RCC 7860 (cell line): ENCODE results near the gene ACBD6.

Experiments
- DNase-seq: peaks from one replicate; pipeline ENCODE4 v3.0.0-alpha.2; 2015; ENCODE audit warnings: low spot score
- FAIRE-seq: peaks from 2 replicates; lab custom pipeline; 2012; peaks lifted over from hg19 to GRCh38; lab: Jason Lieb, UNC

Gene ACBD6

DNA sequence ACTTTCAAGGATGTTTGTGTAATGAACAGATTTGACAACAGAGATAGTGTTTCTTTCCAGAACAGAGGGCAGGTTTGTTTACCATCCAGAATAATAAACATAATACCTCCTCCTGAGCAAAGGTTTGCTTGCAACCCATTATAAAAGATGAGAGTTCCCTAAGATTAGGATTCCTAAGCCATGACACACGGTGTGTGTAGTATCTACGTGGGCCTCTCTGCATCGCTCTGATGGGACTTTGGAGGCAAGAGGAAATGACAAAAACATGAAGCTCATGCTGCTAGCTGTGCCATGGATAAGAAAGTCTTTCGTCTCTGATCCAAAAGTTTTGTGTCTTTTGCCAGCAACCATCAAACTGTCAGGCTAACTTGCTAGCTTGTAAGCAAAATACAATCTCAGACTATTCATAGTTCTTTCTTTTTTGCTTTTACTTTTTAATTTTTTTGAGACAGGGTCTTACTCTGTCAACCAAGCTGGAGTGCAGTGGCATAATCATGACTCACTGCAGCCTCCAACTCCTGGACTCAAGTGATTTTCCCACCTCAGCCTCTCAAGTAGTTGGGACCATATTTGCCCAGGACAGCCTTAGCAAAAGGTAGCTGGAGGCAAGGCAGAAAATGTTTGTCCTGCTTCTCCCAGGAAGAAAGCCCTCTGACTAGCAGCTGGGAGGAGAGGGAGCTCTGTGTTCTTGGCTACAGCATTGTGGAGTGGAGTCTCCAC lies 191.2 kb downstream of the ACBD6 start:
- no peak for FAIRE-seq
- DNase-seq, result peak; percentile 57

DNA sequence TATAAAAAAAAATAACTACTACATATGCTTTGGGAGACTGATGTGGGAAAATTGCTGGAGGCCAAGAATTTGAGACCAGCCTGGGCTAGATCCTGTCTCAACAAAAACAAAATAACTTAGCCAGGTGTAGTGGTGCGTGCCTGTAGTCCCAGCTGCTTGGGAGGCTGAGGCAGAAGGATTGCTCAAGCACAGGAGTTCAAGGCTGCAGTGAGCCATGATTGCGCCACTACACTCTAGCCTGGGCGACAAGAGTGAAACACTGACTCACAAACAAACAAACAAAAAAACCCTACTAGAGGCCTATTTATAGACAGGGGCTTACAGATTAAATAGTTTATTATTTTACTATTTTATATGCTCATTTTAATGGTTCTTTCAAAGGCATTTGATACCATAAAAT lies 192.3 kb downstream of the ACBD6 start:
- DNase-seq, result no peak
- FAIRE-seq, result no peak

DNA sequence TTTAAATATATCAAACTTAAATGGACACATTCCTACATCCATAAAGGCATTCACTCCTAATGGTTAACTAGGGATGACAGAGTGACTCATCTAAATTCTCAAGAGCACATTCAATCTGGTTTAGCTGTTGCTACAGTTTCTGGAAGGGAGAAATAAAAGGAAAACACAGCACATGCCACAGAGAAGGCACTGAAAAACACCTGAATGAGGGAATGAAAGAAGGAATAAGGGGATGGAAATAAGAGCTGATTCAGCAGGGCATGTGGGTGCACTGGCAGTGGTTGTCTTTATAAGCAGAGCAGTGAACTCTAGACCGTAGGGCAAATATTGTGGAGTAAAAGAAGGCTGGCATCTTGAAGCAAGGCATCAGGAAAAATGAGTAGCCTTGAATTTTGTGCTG lies 193.0 kb downstream of the ACBD6 start:
- DNase-seq (peak; percentile 90), FAIRE-seq (peak; percentile 93)

DNA sequence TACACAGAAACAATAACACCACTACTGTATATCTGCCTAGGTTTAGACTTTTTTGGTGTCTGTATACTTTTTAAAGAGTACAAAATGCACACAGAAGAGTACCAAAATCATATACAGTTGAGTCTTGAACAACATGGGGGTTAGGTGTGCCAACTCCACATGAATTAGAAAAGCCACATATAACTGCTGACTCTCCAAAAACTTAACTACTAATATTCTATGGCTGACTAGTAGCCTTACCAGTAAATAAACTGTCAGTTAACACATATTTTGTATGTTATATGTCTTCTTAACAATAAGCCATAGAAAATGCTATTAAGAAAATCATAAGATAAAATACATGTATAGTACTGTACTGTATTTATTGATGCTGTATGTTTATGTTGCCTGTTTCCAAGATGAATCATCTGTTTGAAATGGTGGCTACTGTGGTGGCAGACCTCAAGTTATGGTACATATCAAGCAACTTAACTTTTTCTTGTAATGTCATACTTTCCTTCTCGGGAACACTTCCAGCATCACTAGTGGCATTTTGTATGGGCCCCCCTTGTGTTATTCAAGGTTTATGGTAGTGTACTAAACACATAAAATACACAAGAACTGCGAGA lies 201.1 kb downstream of the ACBD6 start:
- FAIRE-seq (no peak), DNase-seq (no peak)

DNA sequence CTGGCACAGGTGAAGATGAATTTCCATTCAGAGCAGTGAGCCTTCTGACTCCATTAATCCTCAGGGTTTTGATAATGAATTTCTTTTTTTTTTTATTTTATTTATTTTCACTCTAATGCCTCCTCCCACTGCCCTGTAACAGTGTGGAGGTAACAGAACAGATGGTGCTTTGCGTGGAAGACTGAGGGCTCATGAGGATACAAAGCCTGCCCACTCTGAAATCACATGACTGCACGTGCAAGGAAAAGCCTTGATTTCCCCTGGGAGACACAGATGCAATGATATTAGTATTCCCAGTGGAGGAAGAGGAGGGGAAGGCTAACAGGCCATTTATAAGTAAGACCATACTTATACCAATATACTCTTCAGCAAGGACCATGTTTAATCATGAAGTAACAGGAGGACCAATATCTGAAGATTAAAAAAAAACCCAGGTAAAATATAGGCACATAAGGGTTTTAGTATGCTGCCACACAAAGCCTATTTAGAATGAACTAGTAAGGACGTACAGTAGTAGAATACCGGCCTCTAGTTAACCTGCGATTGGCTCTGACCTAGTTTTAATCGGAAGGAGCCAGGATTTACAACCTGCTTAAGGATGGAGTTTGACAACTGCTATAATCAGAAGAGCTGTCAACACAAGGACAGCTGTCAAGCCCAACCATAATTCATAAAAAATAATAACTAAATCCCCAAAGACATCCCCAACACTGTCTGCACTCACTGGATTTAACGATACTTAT lies 202.7 kb downstream of the ACBD6 start:
- DNase-seq, result no peak
- FAIRE-seq, result no peak

DNA sequence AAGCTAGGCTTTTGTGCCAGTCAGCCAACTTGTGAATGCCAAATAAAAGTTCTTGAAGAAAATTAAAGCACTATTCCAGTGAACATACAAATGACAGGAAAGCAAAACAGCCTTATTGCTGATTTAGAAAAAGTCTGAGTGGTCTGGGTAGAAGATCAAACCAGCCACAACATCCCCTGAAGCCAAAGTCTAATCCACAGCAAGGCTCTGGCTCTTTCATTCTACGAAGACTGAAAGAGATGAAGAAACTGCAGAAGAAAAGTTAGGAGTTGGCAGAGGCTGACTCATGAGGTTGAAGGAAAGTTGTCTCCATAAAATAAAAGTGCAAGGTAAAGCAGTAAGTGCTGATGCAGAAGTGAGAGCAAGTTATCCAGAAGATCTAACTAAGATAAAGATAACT lies 206.4 kb downstream of the ACBD6 start:
- DNase-seq, result no peak
- no peak for FAIRE-seq

DNA sequence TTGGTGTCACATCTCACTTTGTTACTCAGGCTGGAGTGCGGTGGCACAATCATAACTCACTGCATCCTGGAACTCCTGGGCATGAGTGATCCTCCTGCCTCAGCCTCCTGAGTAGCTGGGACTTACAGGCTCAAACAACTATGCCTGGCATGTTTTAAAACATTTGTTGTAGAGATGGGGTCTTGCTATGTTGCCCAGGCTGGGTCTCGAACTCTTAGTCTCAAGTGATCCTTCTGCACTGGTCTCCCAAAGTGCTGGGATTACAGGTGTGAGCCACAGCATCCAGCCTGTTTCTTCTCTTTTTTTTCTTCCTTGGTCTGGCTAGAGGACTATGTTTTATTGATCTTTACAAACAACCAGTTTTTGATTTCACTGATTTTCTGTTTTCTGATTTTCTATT lies 207.7 kb downstream of the ACBD6 start:
- FAIRE-seq, result no peak
- no peak for DNase-seq

DNA sequence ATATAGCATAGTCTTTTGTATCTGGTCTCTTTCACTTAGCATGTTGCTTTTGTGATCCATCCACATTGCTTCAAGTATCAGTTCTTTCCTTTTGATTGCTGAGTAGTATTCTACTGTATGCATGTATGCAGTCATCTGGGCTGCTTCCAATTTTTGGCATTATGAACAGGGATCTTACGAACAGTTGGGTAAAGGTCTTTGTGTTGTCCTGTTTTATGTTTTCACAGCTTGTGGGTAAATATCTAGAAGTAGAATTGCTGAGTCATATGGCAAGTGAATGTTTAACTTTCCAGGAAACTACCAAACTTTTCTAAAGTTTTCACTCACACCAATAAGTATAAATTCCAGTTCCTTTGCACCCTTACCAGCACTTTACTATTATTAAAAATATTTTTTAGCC lies 211.4 kb downstream of the ACBD6 start:
- DNase-seq (no peak), FAIRE-seq (peak; percentile 56)

DNA sequence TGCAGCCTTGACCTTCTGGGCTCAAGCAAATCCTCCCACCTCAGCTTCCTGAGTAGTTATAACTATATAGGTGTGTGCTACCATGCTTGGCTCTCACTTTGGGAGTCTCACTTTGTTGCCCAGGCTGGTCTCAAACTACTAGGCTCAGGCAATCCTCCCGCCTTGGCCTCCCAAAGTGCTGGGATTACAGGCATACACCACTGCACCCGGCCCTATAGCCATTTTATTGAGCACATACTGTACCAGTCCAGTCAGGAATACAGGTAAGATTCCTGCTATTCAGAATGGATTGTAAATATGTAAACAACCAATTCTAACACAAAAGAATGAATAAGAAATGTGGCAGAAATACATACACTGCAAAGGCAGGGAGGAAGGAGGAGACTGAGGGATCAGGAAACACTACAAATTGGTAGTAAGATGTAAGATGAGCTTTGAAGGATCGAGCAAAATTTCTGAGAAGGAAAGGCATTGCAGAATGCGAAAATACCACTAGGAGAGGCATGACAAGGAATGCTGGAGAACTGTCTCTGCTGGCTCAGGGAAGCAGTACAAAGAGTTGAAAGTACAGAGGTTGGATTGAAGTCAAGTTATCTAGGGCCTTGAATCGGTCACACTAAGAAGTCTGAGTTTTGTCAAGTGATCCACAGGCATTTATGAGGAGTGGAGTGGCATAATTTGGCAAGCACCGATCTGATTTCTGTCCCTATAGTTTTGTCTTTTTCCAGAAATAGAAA lies 211.9 kb downstream of the ACBD6 start:
- DNase-seq (no peak), FAIRE-seq (no peak)

DNA sequence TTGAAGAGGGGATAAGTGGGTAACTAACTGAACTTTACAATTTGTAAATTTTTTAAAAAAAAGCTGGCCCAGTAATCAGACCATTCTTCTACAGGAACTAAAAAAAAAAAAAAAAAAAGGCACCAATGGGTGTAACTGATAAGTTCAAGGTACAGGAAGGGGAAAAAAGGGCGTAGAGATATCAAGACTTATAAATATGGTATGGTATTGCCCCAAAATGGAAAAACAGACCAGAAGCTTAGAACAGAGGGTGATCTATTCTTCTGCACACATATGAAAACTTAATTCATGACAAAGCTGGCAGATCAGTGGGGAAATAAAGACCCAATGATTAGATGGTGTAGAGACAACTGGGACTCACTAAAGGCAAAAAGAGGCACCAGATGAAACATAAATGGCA lies 213.4 kb downstream of the ACBD6 start:
- no peak for DNase-seq
- FAIRE-seq, result no peak

DNA sequence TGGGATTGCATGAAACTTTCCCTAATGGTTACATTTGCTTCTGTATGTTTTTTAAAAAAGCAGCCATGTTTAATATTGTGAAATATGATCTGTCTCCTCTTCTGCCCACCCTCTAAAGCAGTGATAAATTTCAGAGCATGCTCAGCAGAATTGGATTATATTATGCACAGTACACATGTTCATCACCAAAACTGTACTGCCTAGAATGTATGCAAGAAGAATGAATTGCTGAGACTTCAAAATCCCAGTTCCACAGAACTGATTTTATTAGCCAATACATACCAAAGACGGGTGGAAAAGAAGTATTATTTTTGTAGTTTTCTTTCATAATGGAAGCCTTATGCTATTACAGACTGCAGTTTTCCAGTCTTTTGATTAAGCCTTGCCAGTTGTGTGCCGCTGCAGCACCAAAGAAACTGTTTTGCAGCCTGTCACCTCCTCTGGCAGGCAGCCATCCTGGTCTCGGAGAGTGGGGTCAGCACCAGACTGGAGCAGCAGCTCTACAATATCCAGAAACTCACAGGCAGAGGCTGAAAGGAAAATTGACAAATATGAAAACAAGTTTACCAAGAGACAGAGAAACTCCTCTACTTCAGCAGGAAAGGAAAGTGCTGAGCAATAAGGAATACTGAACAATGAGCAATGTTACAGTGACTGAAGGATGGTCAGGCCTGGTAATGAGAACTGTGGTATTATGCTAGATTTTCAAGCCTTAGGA lies 214.2 kb downstream of the ACBD6 start:
- FAIRE-seq (no peak), DNase-seq (no peak)

DNA sequence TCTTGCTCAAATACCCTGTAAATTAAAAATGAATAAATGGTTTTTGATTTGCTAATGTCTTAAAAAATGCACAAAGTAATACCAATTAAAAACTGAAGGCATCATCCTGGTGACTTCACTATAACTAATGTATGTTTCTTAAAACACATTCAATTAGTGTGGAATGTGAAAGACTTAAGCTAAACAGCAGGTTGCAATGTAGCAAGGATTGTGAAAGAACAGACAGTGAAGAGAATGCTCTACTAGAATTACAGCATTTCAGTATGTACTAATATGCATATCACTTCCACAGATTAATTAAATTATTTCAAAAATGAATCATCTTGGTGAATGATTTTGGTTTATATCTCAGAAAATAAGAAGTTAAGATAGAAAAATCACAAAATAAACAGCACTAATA lies 216.0 kb downstream of the ACBD6 start:
- FAIRE-seq (no peak), DNase-seq (no peak)

DNA sequence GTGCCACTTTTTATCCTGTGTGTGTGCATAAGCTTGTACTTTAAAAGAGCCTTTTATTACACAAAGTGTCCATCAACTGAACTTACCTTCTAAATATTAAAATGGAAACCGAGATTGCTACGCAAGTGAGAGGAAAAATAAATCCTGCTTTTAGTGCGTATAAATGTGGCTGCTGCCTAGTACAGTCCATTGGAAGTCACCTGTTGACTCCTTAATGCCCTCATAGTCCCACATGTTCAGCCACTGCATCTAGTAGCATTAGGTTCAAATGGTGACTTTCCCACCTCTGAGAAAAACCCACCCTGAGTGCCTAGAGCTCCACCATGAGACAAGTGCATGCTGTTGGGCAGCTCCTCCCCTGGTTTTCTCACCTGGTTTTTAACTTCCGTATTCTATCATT lies 219.3 kb downstream of the ACBD6 start:
- DNase-seq, result no peak
- FAIRE-seq, result no peak

DNA sequence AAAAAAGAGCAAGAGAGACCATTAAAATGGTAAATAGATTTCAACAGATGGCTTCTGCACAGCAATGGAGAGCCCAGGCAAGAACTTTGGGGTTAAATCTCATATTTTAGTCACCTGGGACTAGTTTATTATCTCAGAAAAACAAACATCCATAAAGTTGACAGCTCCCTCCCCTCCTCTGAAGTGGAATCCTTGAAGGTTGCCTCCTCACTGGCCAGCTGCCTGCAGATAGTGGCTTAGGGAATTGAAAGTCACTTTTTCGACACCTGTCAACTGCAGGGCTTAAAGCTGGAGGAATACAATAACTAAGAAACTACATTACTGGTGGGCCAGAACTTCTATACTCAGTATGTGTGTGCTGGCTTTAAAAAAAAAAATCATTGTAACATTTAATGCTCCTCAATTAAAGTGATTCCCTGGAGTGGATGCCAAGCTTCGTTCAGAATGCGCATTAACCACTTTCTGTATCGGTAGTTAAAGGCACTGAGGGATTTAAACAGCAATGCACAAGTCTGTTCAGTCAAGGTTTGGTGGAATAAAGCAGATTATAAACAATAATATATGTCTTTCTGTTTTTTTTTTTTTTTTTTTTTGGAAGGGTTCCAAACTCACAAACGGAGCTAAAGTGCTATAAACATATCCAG lies 219.9 kb downstream of the ACBD6 start:
- no peak for FAIRE-seq
- DNase-seq, result no peak

DNA sequence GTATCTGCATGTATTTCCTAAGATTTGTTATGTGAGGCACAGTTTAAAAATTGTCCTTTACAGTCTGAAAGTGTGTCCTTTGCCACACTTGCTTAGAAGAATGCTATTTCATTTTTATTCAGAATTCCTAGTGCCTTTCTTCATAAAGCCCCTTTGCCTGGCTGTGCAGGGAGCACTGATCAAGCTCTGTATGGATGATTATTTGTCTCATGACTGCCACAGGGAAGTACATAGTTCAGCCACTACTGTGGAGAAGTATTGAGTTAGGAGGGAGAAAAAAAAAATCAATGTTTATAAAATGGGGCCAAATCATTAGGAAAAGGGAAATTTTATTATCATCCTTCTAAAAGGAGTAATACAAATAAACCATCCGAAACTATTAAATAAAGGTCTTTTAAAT lies 220.9 kb downstream of the ACBD6 start:
- FAIRE-seq (no peak), DNase-seq (no peak)

DNA sequence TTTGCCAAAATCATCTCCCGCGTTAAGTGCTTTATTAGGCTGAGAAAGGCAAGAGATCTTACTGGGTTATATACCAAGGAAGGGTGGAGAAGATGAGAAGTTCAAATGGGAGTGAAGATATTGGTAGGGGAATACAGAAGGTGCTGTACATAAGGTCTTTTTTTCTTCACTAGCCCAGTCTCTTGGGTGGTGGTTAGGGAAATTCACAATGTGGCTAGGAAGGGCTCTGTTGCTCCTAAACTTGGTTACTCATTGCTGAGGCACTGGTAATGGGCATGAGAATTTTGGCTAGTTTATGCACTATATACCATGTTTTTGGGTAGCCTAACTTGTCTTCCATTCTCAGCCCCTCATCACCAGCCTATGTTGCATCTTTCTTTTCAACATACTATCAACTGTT lies 221.8 kb downstream of the ACBD6 start:
- DNase-seq (no peak), FAIRE-seq (no peak)

DNA sequence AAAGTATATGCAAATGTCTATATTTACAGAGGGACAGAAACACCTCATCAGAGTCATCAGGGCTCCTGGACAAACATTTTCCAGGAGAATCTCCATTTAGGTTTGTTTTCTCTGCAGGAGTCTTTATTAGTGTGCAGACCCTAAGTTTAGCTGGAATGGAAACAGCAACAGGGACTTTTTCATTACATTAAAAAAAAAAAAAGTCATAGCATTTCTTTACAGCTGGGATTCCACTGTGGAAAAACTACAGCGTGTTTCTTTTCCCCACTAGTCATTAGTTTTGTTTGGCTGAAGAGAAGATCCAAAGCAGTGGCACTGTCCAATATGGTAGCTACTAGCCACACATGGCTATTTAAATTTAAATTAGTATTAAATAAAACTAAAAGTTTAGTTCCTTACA lies 222.7 kb downstream of the ACBD6 start:
- FAIRE-seq (no peak), DNase-seq (no peak)

DNA sequence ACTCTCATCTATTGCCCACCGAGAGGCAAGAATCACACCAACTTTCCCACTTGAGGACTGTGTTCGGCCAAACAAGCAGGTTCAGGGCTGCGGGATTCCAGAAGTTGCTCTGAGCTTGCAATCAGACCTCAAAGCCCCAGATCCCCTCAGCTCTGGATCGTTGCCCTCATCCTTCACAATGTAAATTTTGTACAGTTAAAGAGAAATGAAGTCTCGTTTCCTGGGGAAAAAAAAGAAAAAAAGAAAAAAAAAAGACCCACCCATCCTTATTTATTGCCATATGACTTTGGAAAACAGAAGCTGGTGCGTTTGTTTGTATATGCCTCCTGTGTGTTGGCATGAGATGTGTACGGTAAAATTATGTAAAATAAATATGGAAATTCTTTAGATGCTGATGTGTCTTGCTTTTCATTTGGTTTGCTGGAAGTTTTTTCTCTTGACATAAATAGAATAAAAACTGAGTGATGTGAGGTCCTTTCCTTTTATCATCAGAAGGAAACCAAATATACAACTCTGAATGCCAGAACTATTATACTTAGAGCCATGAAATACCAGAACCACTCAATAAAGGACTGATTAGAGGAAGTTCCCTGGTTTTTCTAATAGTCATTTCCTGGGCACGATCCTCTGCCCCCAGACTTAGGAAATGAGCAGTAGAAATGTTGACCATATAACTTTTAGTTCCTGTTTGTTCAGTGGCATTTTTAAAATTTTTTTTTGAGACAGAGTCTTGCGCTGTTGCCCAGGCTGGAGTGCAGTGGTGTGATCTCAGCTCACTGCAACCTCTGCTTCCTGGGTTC lies 223.6 kb downstream of the ACBD6 start:
- FAIRE-seq (no peak), DNase-seq (no peak)

DNA sequence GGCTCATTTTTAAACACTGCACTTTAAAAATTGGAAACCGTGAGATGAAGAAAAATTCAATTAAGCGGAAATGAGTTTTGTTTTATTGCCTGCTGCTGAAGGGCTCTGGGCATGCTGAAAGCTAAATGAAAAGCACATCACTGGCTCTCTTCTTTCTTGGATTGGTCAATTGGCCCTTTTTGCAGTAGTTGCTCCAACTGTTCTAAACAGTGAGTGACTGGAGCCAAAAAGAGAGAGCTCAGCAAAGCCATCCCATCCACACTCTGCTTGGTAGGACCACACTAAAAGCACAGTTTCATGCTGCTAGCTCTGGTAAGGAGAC lies 224.2 kb downstream of the ACBD6 start:
- FAIRE-seq (no peak), DNase-seq (no peak)
